ENCODE measurements around the gene BLCAP.
"Not testable (repeated sequence)": the region's sequence is repeated elsewhere in the genome, so short reads cannot be mapped to it uniquely, and the experiment has no call there.

The BLCAP gene

DNA sequence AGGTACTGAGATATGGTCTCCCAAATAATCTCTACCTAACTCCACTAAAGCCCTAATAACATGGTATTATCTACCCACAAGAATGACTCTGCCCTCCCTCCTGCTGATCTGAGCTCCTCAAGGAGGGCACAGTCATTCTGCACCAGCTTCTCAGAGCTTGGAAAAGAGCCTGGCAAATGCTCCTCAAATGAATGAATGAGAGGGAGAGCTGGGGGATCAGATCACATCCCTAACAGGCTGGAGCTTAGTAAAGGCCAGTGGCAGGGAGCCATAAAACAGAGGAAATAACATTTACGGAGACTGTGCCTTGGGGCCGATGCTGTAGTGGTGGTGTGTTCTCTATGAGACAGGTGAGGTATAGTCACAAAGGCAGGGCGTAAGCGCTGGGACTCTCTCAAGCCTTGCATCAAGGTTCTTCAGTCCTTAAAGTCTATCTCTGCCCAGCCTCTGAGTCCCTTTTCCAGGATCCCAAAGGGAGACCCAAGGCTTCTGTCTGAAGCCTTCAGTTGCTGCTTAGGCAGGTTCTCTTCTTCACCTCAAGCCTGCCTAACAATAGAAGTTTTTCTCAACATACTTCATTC lies 13.8 kb downstream of the BLCAP start:
- no peak for FAIRE-seq

DNA sequence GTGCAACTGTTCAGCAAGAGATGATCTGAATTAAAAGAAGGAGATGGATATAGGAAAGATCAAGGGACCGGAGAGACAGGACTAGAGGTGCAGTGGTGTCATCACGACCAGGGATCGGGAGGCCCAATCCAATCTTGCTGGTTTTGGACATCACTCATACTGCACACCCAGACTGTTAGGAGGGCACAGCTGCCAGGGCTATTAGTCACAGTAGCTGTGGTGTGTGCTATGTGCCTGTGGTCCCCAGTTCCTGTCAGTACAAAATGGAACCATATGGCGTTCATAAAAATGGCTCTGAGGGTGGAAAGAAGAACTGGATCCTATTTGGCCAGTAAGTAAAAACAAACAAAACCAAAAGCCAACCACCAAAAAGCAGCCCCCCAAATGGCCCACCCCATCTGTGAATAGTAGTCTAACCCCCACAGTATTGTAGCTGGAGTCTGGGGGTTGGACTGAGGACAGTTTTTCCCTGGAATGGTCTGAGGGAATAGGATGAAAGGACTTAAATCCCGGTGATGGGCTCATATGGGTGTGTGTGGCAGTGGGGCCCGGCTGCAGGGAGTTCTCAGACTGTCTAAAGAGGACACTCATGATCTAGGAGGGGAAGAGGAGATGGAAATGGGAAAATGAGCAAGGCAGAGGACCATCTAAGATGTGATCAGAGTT lies 15.9 kb downstream of the BLCAP start:
- no peak for FAIRE-seq

DNA sequence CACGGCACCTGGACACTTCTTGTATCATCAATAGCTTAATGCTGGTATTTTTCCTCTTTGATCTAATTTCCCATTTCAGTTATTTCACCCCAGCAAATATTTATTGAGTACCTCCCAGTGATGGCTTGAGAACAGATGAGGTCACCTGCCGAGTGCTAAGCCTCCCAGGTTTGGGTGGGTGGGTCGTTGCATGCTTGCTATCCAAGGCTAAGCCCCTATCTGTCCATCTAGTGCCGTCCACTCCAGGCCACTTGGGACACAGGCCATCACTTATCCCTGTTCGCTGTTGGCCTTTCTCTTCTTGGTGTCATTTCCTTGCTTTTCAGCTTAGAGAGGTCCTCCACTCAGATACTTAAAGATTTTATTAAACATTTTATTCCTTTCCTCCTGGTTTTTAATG lies 17.4 kb downstream of the BLCAP start:
- FAIRE-seq, result no peak

DNA sequence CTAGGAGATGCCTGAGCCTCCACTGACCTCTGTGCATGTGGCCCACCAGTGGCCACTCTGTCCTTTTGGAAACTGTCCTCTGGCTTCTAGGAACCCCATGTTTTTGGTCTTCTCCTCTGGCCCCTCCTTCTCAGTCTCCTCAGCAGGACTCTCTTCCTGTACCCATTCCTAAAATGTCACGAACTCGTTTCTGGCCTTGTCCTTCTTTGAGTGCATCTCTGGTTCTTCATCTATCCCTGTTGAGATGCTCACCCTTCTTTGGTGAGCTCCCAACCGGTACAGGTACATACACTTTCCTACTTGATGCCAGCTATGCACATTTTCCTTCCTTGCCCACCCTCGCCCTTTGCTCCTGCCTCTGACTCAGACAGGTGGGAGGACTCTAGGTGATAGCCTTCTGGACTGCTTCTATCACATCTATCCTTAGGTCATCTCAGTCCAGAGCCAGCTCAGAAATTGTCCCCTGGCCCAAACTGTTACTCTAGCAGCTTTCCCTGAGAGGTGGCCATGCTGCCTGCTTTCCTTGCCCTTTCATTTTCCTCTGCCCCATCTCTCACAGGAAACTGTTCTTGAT lies 21.4 kb downstream of the BLCAP start:
- no peak for FAIRE-seq

DNA sequence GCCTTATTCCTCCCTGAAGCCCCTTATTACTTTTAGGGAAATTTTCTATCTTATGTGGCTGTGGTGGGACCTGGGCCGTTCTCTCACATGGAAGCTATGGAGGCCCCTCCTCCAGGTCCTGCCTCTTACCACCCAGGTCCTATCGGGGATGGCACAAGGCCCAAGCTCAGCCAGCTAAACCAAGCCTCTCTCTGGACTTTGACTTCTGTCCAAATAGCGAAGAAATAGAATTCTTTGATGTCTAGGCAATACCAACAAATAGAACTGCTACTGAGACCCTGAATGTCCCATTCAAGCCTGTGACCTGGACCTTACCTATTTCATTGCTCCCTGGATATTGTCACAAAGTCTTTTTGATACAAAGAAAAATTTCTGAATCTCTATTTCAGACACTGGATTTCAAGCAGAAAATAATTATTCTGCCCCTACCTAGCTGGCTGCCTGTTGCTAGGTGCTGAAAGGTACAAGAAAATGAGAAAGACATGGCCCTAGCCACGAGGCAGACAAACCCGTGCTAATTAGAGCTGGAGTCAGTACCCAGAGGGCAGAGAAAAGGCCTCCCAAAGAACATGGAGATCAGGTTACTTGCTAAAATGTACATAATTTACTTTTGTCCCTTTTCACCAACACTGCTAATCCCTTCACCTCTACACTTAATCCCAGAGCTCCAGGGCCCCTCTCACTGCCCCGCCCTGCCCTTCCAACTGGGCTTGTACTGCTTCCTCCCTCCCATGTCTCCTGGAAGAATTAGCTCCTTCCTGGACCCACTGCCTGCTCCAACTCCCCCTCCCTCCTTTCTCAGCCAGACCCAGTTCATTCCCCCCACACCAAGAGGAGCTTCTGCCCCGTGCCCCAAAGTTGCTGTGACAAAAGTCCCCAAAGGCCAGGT lies 22.2 kb downstream of the BLCAP start:
- no peak for FAIRE-seq

DNA sequence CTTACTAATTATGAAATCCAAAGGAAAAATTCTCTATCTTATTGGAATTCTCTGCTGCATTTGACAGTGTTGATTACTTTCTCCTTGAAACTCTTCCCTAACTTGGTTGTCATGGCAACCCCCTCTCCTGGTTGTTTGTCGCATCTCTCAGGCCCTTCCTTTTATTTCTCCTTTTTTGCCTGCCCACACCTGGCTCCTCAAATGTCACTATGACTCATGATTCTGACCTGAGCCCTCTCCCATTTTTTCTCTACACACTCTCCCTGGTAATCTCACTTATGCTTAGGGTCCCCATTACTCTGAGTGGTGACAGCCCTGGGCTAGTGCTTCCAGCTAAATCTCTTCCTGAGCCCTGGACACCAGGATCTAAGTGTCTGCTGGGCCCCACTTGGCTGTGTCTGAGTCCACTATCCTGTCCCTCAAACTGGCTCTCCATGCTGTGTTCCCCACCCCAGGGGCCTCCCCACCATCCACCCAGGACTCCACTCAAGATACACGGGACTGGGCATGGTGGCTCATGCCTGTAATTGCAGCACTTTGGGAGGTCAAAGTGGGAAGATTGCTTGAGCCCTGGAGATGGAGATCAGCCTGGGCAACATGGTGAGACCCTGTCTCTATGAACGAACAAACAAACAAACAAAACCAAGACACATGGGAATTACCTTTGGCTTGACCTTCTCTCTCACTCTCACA lies 23.1 kb downstream of the BLCAP start:
- no peak for FAIRE-seq

DNA sequence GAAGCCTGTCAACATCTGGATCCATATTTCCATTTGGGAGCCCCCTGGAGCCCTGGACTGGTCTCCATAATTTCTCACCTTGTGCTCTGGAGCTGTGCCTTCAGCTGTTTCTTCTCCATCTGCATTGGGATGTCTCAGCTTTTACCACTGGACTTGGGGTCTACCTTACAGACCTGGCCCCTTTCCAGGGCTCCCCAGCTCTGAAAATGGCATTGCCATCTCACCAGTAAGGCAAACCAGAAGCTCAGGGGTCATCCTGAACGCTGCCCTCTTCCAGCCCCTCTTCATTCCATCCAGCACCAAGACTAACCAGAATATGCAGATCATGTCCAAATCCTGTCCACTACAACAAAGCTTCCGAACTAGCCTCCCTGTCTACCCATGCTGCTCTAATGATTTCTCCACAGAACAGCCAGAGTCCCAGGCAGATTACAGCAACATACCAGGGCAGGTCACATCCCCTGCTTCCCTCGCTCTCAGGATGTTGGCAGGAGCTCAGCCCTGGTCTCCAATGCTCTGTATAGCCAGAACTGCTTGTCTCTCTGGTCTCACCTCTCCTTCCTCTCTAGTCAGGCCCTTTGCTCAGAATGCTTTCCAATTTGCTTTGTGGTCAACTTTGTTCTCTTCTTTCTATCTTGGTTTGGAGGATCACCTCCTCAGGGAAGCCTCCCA lies 24.3 kb downstream of the BLCAP start:
- no peak for FAIRE-seq

DNA sequence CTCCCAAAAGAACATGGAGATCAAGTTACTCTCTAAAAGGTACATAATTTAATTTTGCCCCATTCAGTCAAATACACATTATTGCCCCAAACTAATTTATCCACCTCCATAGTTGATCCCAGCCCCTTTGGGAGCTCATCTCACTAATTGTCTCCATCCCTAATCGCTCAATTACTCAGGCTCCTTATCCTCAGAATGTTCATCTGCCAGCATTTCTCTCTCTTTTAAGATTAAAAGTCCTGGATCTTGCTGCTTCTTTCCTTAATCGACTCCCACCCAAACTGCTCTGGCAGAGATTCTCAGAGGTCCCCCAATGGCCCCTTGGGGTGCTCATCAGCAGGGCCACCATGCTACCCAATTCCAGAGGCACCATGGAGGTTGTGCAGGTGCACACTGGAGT lies 25.0 kb downstream of the BLCAP start:
- no peak for FAIRE-seq

DNA sequence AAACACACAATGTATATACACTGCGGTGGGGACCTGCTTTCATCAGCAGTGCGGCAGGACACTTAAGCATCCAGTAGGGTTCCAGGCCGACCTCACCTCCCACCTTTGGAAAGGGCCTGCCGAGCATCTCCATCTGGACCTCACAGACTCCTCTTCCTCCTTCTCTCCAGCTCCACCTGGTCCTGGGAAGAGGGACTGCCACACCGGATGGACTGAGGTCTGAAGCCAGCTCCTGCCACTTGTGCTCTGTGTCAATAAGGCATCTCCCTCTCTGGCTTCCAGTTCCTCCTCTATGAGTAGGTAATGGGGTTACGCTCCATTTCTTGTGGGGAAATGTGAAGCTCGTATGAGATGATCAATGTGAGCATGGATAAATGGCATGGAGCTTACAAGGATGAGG lies 25.7 kb downstream of the BLCAP start:
- FAIRE-seq, result no peak

DNA sequence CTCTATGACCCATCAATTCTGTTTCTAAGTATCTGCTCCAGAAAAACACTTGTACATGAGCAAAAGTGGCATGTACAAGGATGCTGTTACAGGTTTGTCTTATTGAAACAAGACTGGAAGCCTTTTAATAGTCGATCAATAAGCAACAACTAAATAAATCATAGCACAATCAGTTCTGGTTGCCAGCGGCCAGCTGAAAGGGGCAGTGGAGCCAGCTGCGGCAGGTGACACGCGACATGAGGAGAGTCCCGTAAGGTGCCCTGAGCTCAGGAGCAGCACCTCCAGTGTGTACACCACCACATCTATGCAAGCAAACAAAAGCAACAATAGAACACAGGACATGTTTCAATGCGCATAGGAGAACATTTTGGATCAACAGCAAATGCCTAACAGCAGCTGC lies 27.4 kb downstream of the BLCAP start:
- FAIRE-seq, result no peak

DNA sequence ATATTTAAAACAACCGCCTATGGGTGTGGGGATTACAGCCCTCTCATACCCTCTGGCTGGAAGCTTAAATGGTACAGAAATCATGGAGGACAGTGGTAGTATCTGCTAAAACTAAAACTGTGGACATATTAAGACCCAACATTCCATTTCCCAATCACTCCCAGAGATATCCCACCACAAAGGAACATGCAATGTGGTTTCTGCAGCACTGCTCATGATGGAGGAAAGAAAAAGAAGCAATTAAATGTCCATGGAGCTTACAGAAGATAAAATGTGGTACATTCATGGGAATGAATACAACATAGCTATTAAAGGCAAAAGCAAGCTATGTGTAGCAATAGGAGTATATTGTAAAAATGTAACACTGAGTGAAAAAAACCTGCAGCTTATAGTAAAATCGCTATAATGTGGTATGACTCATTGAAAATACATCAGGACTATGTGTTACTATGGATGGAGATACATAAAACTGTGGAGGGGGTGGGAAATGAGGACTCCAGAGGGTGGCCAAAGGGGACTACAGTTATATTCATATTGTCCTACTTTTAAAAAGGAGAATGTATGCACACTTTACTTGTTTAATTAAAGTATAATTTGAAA lies 29.5 kb downstream of the BLCAP start:
- FAIRE-seq, result no peak

DNA sequence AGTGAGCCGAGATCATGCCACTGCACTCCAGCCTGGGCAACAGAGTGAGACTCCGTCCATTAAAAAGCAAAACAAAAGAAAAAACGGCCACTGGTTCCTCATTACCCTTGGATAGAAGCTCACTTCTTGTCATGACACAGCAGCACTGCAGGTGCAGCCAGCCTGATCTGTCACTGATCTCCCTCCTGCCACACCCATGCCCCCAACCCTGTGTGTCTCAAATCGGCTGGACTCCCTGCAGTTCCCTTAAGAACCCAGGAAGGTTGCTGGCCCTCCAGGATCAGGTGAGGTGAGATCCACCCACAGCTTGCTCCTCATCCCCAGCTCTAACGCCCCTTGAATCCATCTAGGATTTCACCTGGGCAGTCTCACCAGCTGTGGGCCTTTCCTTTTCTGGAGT lies 32.9 kb downstream of the BLCAP start:
- no peak for FAIRE-seq

DNA sequence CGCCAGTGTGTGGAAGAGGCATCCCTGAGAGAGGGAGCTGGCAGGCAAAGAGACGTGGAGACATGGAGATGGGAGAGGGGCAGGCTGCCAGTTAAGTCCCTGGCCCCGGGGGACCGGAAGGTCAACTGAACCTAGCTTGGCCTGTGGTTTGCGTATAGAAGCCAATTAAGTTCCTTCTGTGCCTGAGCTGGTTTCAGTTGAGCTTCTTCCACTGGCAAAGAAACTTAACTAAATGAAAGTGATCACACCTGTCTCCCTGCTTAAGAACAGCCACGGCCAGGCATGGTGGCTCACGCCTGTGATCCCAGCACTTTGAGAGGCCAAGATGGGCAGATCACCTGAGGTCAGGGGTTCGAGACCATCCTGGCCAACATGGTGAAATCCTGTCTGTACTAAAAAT lies 33.4 kb downstream of the BLCAP start:
- no peak for FAIRE-seq

DNA sequence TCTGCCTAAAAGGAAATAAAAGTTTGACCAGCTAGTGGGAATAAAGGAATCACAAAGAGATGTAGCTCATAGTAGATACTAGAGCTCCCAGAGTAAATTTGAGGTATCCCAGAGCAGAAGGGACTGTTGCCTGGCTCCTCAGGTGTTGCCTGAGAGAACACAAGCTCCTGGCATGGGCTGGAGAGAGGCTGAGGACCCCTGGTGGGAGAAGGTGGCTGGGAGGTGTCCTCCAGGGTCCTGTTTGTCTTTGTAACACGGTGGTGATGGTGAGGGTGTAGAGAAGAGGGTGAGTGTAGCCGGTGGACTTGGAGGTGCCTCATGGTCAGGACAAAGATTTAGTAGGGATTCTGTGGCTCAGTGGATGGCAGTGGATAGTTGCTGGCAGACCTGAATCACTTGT lies 34.7 kb downstream of the BLCAP start:
- FAIRE-seq, result no peak

DNA sequence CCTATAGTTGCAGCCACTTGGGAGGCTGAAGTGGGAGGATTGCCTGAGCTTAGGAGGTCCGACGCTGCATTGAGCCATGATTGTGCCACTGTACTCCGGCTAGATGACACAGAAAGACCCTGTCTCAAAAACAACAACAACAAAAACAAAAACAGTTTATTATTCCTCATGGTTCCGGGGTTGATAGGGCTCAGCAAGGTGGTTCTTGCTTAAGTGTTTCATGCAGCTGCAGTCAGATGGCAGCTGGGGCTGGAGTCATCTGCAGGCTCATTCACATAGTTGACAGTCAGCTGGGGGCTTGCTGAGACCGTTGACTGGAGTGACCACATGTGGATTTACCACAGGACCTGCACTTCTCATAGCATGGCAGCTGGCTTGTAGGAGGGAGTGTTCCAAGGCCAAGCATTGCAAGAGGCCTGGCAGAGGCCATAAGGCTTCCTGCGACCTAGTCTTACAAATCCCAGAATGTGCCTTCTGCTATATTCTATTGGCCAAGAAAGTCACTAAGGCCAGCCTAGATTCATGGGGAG lies 35.5 kb downstream of the BLCAP start:
- no peak for FAIRE-seq

DNA sequence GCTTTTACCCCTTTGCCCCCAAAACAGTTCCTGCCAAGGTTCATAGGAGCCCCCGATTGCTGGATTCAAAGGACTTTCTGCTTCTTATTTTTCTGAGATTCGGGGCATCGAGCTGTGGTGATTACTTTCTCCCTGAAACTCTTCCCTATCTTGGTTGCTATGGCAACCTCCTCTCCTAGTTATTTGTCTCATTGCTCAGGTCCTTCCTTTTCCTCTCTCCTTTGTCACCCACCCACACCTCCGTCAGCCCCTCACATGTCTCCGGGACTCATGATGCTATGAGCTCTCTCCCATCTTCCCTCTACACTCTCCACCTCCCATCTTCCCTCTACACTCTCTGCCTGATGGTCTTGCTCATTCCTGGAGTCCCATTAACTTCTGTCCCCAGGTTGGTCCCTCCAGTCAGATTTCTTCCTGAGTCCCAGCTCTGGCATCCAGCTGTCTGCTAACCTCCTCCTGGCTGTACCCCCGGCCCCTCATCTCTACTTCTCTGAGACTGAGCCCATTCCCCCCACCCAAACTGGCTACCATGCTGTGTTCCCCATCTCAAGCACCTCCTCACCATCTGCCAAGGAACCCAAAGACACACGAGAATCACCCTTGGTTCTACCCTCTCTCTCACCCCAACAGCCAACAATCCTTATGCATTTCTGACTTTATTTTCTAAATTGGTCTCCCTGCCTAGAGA lies 36.9 kb downstream of the BLCAP start:
- FAIRE-seq, result no peak

DNA sequence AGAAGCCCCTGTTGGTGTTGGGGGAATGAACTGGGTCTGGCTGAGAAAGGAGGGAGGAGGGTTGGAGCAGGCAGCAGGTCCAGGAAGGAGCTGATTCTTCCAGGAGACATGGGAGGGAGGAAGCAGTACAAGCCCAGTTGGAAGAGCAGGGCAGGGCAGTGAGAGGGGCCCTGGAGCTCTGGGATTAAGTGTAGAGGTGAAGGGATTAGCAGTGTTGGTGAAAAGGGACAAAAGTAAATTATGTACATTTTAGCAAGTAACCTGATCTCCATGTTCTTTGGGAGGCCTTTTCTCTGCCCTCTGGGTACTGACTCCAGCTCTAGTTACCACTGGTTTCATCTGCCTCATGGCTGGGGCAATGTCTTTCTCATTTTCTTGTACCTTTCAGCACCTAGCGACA lies 41.5 kb downstream of the BLCAP start:
- FAIRE-seq, result not testable (repeated sequence)

DNA sequence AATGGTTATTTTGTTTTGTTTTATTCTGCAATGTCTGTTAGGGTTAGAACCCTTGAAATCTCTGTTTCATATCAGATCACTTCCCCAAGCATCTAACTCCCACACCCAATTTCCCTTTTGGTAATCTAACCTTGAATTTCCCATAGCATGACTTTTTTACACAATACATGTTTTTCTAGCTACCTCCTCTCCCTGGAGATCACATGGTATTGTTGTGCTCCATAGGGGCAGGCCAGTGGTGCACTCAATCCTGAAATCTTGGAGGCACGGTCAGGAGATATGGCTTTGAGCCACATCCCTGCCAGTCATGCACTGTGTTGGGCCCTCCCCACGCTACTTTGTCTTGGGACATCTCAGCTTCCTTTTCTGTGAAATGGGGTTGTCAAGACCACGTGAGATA lies 43.3 kb downstream of the BLCAP start:
- FAIRE-seq, result no peak

DNA sequence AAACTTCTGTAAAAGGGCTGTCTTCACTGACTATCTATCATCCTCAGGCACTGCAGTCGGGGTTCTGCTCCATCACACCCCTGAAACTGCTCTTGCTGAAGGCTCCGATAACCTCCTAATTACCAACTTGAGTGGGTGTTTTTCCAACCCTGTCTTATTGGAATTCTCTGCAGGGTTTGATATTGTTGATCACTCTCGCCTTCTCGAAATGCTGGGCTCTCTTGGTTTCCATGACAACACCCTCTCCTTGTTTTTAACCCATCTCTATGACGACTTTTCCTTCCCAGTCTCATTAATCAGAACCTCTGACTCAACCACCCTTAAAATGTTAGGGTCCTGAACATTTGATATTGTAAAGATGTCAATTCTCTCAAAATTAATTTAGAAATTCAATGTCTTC lies 46.1 kb downstream of the BLCAP start:
- FAIRE-seq, result no peak

DNA sequence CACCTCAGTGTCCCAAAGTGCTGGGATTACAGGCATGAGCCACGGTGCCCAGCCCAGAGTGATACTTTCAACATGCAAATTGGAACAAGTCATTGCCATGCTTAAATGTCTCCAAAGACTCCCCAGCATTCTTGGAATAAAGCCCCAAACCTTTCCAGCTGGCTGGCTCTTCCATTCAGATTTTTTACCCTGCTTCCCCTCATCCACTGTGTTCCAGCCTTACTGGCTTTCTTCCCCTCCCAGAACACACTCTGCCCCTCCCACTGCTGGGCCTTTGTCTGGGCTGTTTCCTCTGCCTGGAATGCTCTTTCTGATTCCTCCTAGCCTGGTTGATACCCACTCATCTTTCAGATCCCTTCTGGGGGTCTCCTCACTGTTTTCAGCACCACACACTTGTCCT lies 46.8 kb downstream of the BLCAP start:
- no peak for FAIRE-seq
